LNCAP (cell line): ENCODE results near the gene AIFM3.

Source experiments
- CTCF ChIP-seq: fragments of 450-650 bp; IDR thresholded peaks from 2 replicates; pipeline ENCODE4 v1.5.1; 2017; ENCODE audit warnings: mild to moderate bottlenecking

AIFM3 gene

GRCh38 chr22:20940904-20941385, 26.1 kb upstream of the AIFM3 start:
- no peak for TF ChIP-seq CTCF

GRCh38 chr22:20943104-20943933, 23.7 kb upstream of the AIFM3 start:
- TF ChIP-seq CTCF = no peak

- TF ChIP-seq CTCF = no peak
These were observed 23.0 kb upstream of the AIFM3 start for GRCh38 chr22:20944042-20944441.

- no peak for TF ChIP-seq CTCF
These were observed 21.5 kb upstream of the AIFM3 start for GRCh38 chr22:20945578-20945934.

- no peak for TF ChIP-seq CTCF
These were observed 20.7 kb upstream of the AIFM3 start for GRCh38 chr22:20946080-20946986.

GRCh38 chr22:20946991-20947390, 20.1 kb upstream of the AIFM3 start:
- no peak for TF ChIP-seq CTCF

- no peak for TF ChIP-seq CTCF
These were observed 18.6 kb upstream of the AIFM3 start for GRCh38 chr22:20948450-20948849.
